Measurements from ENCODE around the gene TAAR8. TPM values are rescaled to one million over a fixed set of nuclear protein-coding genes. Genes with fewer than 3 reads are reported as not detected.
"Not testable (repeated sequence)": the region's sequence is repeated elsewhere in the genome, so short reads cannot be mapped to it uniquely, and the experiment has no call there.

Gene TAAR8
- total and polyA plus RNA-seq, 7 donors: not detected

GRCh38 chr6:132551214-132551613, 1.3 kb upstream of the TAAR8 start:
- Histone ChIP-seq H3K27me3 (no peaks in the 10 kb centered on the region), H3K4me3 (no peak overlapping the region), H3K27ac (no peak overlapping the region), H3K4me1 (no peaks in the 10 kb centered on the region), H3K36me3 (no peaks in the 10 kb centered on the region), H3K9me3 (no peaks in the 10 kb centered on the region)
- TF ChIP-seq EP300 (IDR thresholded peaks at IDR 0.05) (no peak), POLR2A (IDR thresholded peaks at IDR 0.05) (no peak), POLR2AphosphoS5 (IDR thresholded peaks at IDR 0.05) (no peak), CTCF (IDR thresholded peaks at IDR 0.05) (no peak)
- 87% methylated on average over 4 of the region's 4 CpGs for WGBS, 2 donors
- intact Hi-C loops (cut with DNase I): no loop called here
- no peak for DNase-seq

GRCh38 chr6:132560087-132560486, 7.6 kb downstream of the TAAR8 start:
- WGBS, 2 donors: 59 to 80% methylated on average over 3 of the region's 3 CpGs
- intact Hi-C loops (cut with DNase I); DNase-seq; H3K9me3 ChIP-seq; H3K27ac ChIP-seq; H3K36me3 ChIP-seq; H3K4me1 ChIP-seq; H3K27me3 ChIP-seq; H3K4me3 ChIP-seq: not testable (repeated sequence)

- WGBS, 2 donors: 79 to 89% methylated on average over 6 of the region's 6 CpGs
- Histone ChIP-seq H3K4me3 (no peak overlapping the region), H3K36me3 (no peaks in the 10 kb centered on the region), H3K27ac (no peak overlapping the region), H3K27me3 (no peaks in the 10 kb centered on the region), H3K4me1 (no peaks in the 10 kb centered on the region), H3K9me3 (no peaks in the 10 kb centered on the region)
- intact Hi-C loops (cut with DNase I): no loop called here
- no peak for DNase-seq
- no peak for TF ChIP-seq CTCF (IDR thresholded peaks at IDR 0.05)
- TF ChIP-seq EP300 (IDR thresholded peaks at IDR 0.05): no peak
- TF ChIP-seq POLR2A (IDR thresholded peaks at IDR 0.05): no peak
- TF ChIP-seq POLR2AphosphoS5 (IDR thresholded peaks at IDR 0.05): no peak
Measured at GRCh38 chr6:132566404-132566803, 13.9 kb downstream of the TAAR8 start.

GRCh38 chr6:132567566-132567965, 15.1 kb downstream of the TAAR8 start:
- H3K27me3 ChIP-seq: no peaks in the 10 kb centered on the region
- H3K27ac ChIP-seq: no peak overlapping the region
- no peaks in the 10 kb centered on the region for H3K36me3 ChIP-seq
- WGBS, 2 donors: 67 to 75% methylated on average over 1 of the region's 1 CpG
- H3K9me3 ChIP-seq: no peaks in the 10 kb centered on the region
- no peak for DNase-seq
- H3K4me1 ChIP-seq: no peaks in the 10 kb centered on the region
- H3K4me3 ChIP-seq: no peak overlapping the region
- TF ChIP-seq EP300 (IDR thresholded peaks at IDR 0.05) (no peak), POLR2A (IDR thresholded peaks at IDR 0.05) (no peak), CTCF (IDR thresholded peaks at IDR 0.05) (no peak), POLR2AphosphoS5 (IDR thresholded peaks at IDR 0.05) (no peak)
- intact Hi-C loops (cut with DNase I): no loop called here

GRCh38 chr6:132568611-132569010, 16.1 kb downstream of the TAAR8 start:
- no peaks in the 10 kb centered on the region for H3K27me3 ChIP-seq

More at GRCh38 chr6:132568611-132569010, 16.1 kb downstream of the TAAR8 start:
- H3K36me3 ChIP-seq: no peaks in the 10 kb centered on the region
- intact Hi-C loops (cut with DNase I): no loop called here
- no peaks in the 10 kb centered on the region for H3K9me3 ChIP-seq
- DNase-seq: no peak
- no peak overlapping the region for H3K27ac ChIP-seq
- H3K4me1 ChIP-seq: no peaks in the 10 kb centered on the region
- TF ChIP-seq POLR2A (IDR thresholded peaks at IDR 0.05) (no peak), EP300 (IDR thresholded peaks at IDR 0.05) (no peak), CTCF (IDR thresholded peaks at IDR 0.05) (no peak), POLR2AphosphoS5 (IDR thresholded peaks at IDR 0.05) (no peak)
- H3K4me3 ChIP-seq: no peak overlapping the region
- 50 to 71% methylated on average over 6 of the region's 6 CpGs for WGBS, 2 donors
